Prostate gland (tissue), 2 donors: ENCODE results near the gene RIPK4.

ENCODE experiments used
- POLR2A ChIP-seq: fragments of 450-650 bp; IDR thresholded peaks from one replicate; pipeline ENCODE4 v1.6.1; 2016; ENCODE audit warnings: antibody characterized with exemption, mild to moderate bottlenecking
- POLR2AphosphoS5 ChIP-seq: sonication (generic); formaldehyde crosslinking; IDR thresholded peaks from one replicate; pipeline ENCODE4 v1.6.1; 2017; ENCODE audit warnings: antibody characterized with exemption
- TF ChIP-seq, protein P1 (sequence below), 4 experiments: fragments of 200-600 bp in 2 of 4; fragments of 450-650 bp in 2 of 4; sonication (generic) in 2 of 4; IDR thresholded peaks; 1 replicate in 3 of 4; 2 replicates in 1 of 4; pipeline ENCODE4 v1.5.1; 2016 to 2019; ENCODE audit warnings: antibody characterized with exemption in 4 of 4, mild to moderate bottlenecking in 2 of 4, moderate library complexity in 2 of 4

DNA sequence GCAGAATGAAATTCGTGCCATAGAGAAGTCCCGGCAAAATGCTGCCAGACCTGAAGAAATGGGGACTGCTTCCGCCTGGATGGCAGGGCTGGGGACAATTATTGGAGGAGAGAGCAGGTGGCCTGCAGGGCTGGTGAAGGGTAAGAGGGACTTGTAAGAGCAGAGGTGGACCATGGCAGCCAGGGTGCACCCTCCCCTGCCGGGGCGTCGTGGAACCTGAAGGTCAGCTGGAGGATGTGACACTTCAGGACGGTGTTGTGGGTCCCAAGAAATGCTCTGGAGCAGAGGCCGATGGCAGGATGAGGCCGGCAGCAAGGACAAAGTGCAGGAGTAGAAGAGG lies 40.3 kb downstream of the RIPK4 start:
- TF ChIP-seq, protein P1, sequence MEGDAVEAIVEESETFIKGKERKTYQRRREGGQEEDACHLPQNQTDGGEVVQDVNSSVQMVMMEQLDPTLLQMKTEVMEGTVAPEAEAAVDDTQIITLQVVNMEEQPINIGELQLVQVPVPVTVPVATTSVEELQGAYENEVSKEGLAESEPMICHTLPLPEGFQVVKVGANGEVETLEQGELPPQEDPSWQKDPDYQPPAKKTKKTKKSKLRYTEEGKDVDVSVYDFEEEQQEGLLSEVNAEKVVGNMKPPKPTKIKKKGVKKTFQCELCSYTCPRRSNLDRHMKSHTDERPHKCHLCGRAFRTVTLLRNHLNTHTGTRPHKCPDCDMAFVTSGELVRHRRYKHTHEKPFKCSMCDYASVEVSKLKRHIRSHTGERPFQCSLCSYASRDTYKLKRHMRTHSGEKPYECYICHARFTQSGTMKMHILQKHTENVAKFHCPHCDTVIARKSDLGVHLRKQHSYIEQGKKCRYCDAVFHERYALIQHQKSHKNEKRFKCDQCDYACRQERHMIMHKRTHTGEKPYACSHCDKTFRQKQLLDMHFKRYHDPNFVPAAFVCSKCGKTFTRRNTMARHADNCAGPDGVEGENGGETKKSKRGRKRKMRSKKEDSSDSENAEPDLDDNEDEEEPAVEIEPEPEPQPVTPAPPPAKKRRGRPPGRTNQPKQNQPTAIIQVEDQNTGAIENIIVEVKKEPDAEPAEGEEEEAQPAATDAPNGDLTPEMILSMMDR (IDR thresholded peaks at IDR 0.05), result no peak
- TF ChIP-seq POLR2AphosphoS5 (no peak), POLR2A (no peak)
